Activated CD4-positive, CD25-positive, alpha-beta regulatory T cell treated with anti-CD3 and anti-CD28 coated beads, Interleukin-2, amount 50 U/mL, for 72 hours (primary cell): ENCODE measurements around the gene ZNF528.

Source experiments
- DNase-seq: peaks from one replicate; pipeline ENCODE4 v3.0.0; 2021

ZNF528 gene

GRCh38 chr19:52397310-52398080 lies at the start of gene ZNF528:
ZNF528 (plus strand) TSS chr19:52397849; CDS start chr19:52402014, 4,165 bp downstream.
- DNase-seq, result peak; percentile 95

- DNase-seq, result no peak
Observed at GRCh38 chr19:52351512-52351911, 46.1 kb upstream of the ZNF528 start.

- no peak for DNase-seq
Observed at GRCh38 chr19:52366414-52366824, 31.2 kb upstream of the ZNF528 start.

GRCh38 chr19:52369559-52370340 lies 27.9 kb upstream of the ZNF528 start, which contains the start of gene ZNF880:
ZNF880 (plus strand) TSS chr19:52369923; CDS start chr19:52369966, 43 bp downstream.
- DNase-seq, result peak; percentile 94

- DNase-seq, result no peak
Observed at GRCh38 chr19:52370341-52370710, 27.3 kb upstream of the ZNF528 start.

GRCh38 chr19:52391135-52391534 lies 6.5 kb upstream of the ZNF528 start:
- no peak for DNase-seq

- no peak for DNase-seq
Observed at GRCh38 chr19:52398081-52398441, 412 bp downstream of the ZNF528 start.

GRCh38 chr19:52410276-52410675 lies 12.6 kb downstream of the ZNF528 start:
- no peak for DNase-seq

- no peak for DNase-seq
Observed at GRCh38 chr19:52415711-52416110, 18.1 kb downstream of the ZNF528 start.

- no peak for DNase-seq
Observed at GRCh38 chr19:52428937-52429336, 31.3 kb downstream of the ZNF528 start, which contains the start of gene ZNF534. ZNF534 (plus strand) TSS chr19:52429148; CDS start chr19:52431475, 2,327 bp downstream.

GRCh38 chr19:52442179-52442578 lies 44.5 kb downstream of the ZNF528 start:
- DNase-seq, result no peak

GRCh38 chr19:52444506-52444905 lies 46.9 kb downstream of the ZNF528 start:
- no peak for DNase-seq

- DNase-seq, result no peak
Observed at GRCh38 chr19:52451241-52451640, 53.6 kb downstream of the ZNF528 start.

- peak; percentile 67 for DNase-seq
Observed at GRCh38 chr19:52453324-52454094, 55.9 kb downstream of the ZNF528 start, which contains the start of gene ZNF578. ZNF578 (plus strand) TSS chr19:52453553; CDS start chr19:52501846, 48,293 bp downstream.

- DNase-seq, result no peak
Observed at GRCh38 chr19:52464798-52465470, 67.3 kb downstream of the ZNF528 start.
